ENCODE measurements around the gene HOXC6.
"Not testable (repeated sequence)": the region's sequence is repeated elsewhere in the genome, so short reads cannot be mapped to it uniquely, and the experiment has no call there.

Gene HOXC6

DNA sequence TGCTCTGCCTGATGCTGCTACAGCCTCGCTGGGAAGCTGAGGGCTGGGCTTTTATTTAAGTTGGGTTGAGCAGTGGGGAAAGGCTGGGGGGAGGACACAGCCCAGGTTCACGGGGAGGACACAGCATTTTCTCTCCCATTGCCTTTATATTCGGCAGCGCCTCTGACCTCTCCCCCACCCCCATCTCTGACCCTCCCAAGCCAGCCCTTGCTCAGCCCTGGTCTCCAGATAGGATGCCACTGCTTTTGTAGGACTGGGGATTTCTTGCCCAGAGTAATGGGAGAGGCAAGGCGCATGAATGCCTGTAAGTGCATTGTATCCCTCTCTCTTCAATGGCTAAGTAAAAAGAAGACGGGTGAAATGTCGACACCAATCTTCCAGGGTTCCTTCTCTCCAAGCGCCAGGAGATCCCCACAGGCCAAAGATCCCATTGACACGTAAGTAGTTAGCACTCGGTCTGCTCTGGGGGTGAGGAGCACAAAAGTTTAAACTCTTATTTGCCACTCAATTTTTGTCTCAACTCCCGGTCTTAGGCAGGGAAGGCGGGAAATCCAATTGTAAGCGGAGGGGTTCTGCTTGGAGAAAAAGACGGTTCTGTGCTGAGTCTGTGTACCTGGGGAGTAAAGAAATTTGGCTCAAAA lies 30.0 kb downstream of the HOXC6 start:
- no peak for DNase-seq

GRCh38 chr12:54059668-54060067 lies 31.4 kb downstream of the HOXC6 start:
- DNase-seq, result no peak

GRCh38 chr12:54060174-54060974 lies 32.1 kb downstream of the HOXC6 start:
- no peak for DNase-seq

- DNase-seq, result no peak
Observed at GRCh38 chr12:54060975-54061778, 32.9 kb downstream of the HOXC6 start.

GRCh38 chr12:54065677-54066076 lies 37.4 kb downstream of the HOXC6 start:
- DNase-seq, result no peak

- no peak for DNase-seq
Observed at GRCh38 chr12:54066408-54066807, 38.2 kb downstream of the HOXC6 start.

GRCh38 chr12:54068418-54069070 lies 40.3 kb downstream of the HOXC6 start:
- no peak for DNase-seq

GRCh38 chr12:54071942-54072341 lies 43.7 kb downstream of the HOXC6 start:
- no peak for DNase-seq

GRCh38 chr12:54074308-54074707 lies 46.1 kb downstream of the HOXC6 start:
- DNase-seq, result no peak

DNA sequence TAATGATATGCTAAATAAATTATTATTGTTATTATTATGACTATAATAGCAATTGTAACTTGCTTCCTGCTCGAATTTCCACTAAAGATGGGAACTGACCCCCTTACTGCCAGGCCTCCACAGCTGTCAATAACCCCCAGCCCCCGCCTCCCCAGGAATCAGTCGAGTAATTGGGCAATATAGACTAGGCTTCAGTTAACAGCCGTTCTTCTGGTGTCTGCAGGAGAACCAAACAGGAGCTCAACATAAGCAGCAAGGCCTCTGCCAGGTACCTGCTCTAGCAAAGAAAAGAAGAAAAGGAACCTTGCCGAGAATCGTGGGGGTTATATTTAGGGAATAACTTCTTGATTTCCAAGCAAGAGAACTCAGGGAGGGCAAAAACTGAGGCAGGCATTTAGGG lies 47.2 kb downstream of the HOXC6 start:
- no peak for DNase-seq

GRCh38 chr12:54075974-54076373 lies 47.7 kb downstream of the HOXC6 start:
- DNase-seq, result no peak

DNA sequence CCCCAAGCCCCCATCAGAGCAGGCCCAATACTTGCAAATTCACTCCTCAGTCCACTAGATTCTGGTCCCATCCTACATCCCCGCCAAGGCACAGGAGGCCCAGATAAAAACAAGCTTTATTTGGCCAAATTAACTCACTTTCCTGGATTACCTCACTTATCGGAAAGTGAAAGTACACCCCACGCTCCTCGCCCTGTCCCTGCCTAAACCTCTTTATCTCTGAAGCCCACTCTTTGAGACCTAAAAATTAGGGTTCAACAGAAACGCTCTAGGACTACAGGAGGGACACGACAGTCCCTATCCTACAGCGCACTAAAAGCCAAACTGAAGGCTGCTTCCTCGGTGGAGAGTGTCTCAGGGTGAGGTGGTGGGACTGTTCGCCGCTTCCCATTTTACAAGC lies 49.6 kb downstream of the HOXC6 start:
- DNase-seq, result not testable (repeated sequence)

DNA sequence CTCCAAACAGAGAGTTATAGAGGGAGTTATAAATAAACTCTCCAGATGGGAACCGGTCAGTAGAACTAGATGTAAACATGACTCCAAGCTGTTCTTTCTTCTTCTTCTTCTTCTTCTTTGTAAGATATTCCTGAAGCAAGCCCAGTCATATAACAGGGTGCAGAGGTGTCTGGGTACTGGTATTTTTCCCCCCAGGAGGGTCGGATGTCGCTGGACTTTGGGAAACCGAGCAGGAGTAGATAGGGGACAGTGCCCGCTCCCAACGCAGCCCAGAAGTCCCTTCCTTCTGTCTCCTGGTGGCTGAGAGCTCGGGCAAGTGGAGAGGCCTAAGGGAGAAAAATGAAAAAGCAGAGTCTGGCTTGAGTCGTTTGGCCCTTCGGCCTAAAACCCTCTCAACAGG lies 50.9 kb downstream of the HOXC6 start:
- not testable (repeated sequence) for DNase-seq

Measured in suppressor macrophage (primary cell).